ENCODE results near the gene ULK3.
A peak's percentile ranks its signal among the peaks of the same experiment; 100 is the strongest.

ULK3 gene

DNA sequence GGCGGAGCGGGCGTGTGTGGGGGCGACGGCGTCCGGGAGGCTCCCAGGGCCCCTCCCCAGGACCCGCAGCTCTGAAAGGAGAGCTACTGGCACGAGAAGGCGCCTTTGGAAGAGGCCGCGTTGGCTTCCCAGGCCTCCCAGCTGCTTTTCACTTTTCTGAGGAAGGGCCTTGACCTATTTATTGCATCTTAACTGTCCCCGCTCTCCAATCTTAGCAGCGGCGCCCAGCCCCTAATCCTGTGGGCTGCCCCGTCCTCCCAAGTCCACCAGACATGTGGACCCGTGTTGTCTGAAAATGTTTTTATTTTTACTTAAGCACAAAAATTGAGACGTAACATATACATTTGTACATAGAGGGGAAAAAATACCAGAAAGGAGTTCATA lies 481 bp upstream of the ULK3 start:
- DNase-seq (ENCODE audit: low read depth), result no peak
- peak overlapping the region; percentile 35 for H3K4me3 ChIP-seq (ENCODE audit: control insufficient read depth, low read depth, low read length)
- TF ChIP-seq, protein P1, sequence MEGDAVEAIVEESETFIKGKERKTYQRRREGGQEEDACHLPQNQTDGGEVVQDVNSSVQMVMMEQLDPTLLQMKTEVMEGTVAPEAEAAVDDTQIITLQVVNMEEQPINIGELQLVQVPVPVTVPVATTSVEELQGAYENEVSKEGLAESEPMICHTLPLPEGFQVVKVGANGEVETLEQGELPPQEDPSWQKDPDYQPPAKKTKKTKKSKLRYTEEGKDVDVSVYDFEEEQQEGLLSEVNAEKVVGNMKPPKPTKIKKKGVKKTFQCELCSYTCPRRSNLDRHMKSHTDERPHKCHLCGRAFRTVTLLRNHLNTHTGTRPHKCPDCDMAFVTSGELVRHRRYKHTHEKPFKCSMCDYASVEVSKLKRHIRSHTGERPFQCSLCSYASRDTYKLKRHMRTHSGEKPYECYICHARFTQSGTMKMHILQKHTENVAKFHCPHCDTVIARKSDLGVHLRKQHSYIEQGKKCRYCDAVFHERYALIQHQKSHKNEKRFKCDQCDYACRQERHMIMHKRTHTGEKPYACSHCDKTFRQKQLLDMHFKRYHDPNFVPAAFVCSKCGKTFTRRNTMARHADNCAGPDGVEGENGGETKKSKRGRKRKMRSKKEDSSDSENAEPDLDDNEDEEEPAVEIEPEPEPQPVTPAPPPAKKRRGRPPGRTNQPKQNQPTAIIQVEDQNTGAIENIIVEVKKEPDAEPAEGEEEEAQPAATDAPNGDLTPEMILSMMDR (IDR thresholded peaks at IDR 0.05; ENCODE audit: control insufficient read depth, insufficient read depth, low read depth, low read length, missing control alignments), result no peak

DNA sequence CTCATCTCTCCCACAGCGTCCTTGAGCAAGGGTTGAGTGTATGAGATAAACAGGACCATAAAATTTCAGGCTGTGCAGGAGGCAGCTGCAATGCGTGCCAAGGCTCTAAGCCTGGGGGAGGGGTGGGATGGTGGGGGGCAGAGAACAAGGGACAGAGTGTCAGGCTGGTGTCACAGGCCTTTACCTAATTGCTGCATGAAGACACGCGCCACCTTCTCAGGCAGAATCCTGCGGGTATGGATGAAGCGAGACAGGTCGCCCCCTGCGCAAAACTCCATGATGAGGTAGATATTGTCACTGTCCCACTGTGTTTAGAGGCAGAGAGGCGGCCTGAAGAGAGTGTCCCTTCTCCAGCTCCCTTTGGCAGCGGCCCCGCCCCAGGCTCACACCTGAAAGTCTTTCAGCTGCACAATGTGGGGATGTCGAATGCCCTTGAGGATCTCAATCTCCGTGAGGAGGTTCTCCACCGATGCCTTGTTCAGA lies 1.0 kb downstream of the ULK3 start:
- DNase-seq (ENCODE audit: low read depth), result no peak
- H3K4me3 ChIP-seq (ENCODE audit: control insufficient read depth, low read depth, low read length), result peak overlapping the region; percentile 96
- TF ChIP-seq, protein P1 (IDR thresholded peaks at IDR 0.05; ENCODE audit: control insufficient read depth, insufficient read depth, low read depth, low read length, missing control alignments), result no peak

DNA sequence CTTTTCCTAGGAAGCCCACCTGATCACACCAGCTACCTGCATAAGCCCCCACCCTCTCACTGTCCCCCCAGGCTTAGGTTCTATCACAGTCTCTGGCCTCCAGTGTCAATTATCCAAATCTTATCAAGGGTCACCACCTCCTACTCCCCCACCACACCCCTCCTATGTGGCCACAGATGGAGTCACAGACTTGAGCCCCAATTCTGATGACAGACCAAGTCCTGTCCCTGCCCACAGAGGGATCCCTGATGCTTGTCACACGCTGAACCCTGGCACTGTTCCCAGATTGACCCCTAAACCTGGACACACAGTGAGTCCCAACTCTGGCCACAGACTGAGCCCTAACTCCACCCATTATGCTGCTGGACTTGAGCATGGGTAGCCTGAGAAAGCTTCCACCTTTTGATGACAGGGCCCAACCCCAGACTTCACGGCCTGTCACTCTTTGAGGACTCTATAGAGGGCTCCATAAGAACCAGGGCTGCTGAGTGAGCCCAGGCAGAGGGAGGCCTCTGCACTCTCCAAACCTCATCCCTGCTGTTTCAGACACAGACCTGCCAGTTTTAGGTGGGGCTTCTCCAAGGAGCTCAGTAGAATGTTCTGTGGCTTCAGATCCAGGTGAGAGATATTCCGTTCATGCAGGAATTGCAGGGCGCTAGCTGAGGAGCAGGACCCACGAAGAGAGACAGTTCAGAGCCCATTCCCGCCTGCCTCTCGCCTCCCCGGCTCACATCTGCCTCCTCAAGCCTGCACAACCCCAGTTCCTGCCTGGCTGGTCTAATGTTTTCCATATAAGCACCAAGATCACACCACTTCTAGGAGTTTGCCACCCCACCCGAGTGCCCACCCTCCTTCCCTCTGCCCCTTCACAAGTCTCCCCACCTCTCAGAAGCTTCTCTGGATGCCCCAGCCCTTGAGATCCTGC lies 1.8 kb downstream of the ULK3 start:
- H3K4me3 ChIP-seq (ENCODE audit: control insufficient read depth, low read depth, low read length), result no peak overlapping the region
- no peak for DNase-seq (ENCODE audit: low read depth)
- TF ChIP-seq, protein P1 (IDR thresholded peaks at IDR 0.05; ENCODE audit: control insufficient read depth, insufficient read depth, low read depth, low read length, missing control alignments), result no peak

DNA sequence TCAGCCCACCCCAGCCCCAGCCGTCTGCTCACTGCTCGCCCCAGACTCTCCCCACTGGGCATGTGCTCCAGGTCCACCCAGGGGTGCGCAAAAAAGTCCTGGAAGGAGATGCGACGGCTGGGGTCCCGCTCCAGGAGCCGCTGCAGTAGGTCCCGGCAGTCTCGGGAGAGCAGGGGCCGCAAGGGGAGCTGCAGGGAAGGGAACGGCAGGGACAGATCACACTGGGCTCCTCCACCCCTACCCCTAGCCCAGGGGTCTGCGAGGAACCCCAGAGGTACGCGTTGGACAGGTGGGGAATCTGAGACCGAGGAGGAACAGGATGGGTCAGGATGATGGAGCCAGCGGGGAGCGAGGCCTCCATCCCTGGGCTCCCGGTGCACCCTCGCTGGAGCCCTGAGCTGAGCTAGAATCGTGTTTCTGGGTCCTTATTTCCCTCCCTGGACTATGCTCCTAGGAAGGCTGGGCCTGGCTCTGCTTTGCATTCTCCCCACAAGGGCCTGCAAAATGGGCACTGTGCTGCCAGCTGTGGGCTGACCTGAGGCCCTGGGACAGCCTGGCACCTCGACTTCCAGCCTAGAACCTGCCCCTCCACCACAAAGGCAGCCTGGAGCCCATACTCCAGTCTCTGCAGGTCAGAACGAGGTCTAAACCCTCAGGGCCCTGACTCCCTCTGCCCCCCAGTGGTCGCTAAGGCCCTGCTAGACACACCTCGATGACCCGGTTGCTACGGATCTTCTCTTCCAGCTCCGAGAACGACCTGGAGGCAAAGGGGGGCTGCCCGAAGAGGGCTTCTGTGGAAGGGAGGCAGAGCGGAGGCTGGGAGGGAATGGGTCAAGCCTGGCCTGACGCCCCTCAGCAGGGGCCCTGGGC lies 3.2 kb downstream of the ULK3 start:
- DNase-seq (ENCODE audit: low read depth), result no peak
- no peak overlapping the region for H3K4me3 ChIP-seq (ENCODE audit: control insufficient read depth, low read depth, low read length)
- TF ChIP-seq, protein P1 (IDR thresholded peaks at IDR 0.05; ENCODE audit: control insufficient read depth, insufficient read depth, low read depth, low read length, missing control alignments), result no peak

DNA sequence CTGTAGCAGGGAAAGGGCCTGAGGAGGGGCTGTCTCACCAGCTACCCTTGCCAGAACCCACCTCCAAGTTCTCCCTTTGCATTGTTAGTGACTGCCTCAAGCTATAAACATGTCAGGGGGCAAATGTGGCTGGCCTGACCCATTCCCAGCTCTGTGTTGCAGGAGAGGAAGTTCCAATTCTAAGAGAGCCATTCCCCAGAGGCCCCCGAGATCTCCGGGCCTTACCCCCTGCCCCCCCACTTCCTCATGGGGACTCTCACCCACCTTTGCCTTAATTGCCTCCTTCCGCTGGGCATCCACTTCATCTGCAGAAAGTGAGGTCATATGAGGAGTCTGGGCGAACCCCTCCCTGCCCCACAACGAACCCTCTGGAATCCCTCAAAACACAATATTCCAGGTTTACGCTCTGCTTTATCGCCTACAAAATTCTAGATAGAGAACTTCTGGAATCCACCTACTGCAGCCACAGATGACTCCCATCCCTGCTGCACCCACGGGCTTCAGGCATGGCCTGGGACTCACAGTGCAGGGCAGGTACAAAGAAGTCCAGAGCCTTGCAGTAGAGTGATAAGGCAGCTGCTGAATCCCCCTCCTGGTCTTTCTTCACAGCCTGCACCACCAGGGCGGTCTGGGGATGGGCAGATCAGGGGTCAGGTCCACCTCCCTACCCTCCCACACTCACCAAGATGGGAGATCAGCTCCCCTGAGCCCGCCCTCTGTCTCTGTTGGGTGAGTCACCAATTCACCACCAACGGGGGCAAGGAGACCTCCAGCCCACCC lies 4.0 kb downstream of the ULK3 start:
- no peak overlapping the region for H3K4me3 ChIP-seq (ENCODE audit: control insufficient read depth, low read depth, low read length)
- no peak for DNase-seq (ENCODE audit: low read depth)
- TF ChIP-seq, protein P1 (IDR thresholded peaks at IDR 0.05; ENCODE audit: control insufficient read depth, insufficient read depth, low read depth, low read length, missing control alignments), result no peak

DNA sequence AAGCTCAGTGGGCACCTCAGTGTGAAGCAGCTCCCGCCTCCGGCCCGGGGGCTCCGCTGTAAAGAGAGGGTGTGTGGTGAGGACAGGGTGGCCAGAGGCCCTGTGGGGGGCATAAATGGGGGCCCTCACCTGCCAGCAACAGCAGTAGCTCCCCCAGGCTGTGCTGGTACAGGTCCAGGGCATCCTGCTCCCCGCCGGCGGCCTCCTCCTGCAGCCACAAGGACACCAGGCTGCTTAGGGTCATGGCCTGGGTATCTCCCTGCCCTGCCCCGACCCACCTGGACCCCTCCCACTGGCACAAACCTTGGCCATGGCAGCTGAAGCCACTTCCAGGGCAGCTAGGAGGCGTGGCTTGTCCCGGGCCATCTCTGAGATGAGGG lies 4.8 kb downstream of the ULK3 start:
- TF ChIP-seq, protein P1 (IDR thresholded peaks at IDR 0.05; ENCODE audit: control insufficient read depth, insufficient read depth, low read depth, low read length, missing control alignments), result no peak
- H3K4me3 ChIP-seq (ENCODE audit: control insufficient read depth, low read depth, low read length), result no peak overlapping the region

More for the DNA sequence above, 4.8 kb downstream of the ULK3 start:
- no peak for DNase-seq (ENCODE audit: low read depth)

Data from AG09309 (cell line).